ENCODE data around the gene LRRC47.

Gene LRRC47

GRCh38 chr1:3735027-3735681, 61.1 kb downstream of the LRRC47 start:
- no peaks in the 10 kb centered on the region for H3K36me3 ChIP-seq (replicated peaks; ENCODE audit: insufficient read depth, low read length)
- no peak overlapping the region for H3K4me2 ChIP-seq (ENCODE audit: low read depth, low read length)
- H3K4me1 ChIP-seq (ENCODE audit: low read length) = no peaks in the 10 kb centered on the region

GRCh38 chr1:3734602-3735001, 61.7 kb downstream of the LRRC47 start:
- H3K9me2 ChIP-seq (replicated peaks; ENCODE audit: insufficient read depth, low read length) = no peaks in the 10 kb centered on the region
- H3K79me2 ChIP-seq (ENCODE audit: low read length) = no peaks in the 10 kb centered on the region
- H3K27ac ChIP-seq (ENCODE audit: low read length) = no peak overlapping the region
- no peaks in the 10 kb centered on the region for H3K4me1 ChIP-seq (ENCODE audit: low read length)
- no peaks in the 10 kb centered on the region for H3K36me3 ChIP-seq (replicated peaks; ENCODE audit: insufficient read depth, low read length)
- no peaks in the 10 kb centered on the region for H4K20me1 ChIP-seq (ENCODE audit: insufficient read depth, low read length)
- DNase-seq = no peak
- no peak overlapping the region for H3K4me2 ChIP-seq (ENCODE audit: low read depth, low read length)
- no peaks in the 10 kb centered on the region for H3F3A ChIP-seq (ENCODE audit: insufficient read depth, low read length)
- TF ChIP-seq EZH2 (optimal IDR thresholded peaks at IDR 0.05; ENCODE audit: low read depth, low read length) (no peak), CTCF (IDR thresholded peaks at IDR 0.05; ENCODE audit: low read length) (no peak), EZH2phosphoT487 (IDR thresholded peaks at IDR 0.05; ENCODE audit: low read length) (no peak)
- no peak overlapping the region for H3K9ac ChIP-seq (ENCODE audit: low read length)
- no peaks in the 10 kb centered on the region for H3K27me3 ChIP-seq (replicated peaks; ENCODE audit: insufficient read depth, low read length)
- H2AFZ ChIP-seq (ENCODE audit: low read length) = no peak overlapping the region
- no peaks in the 10 kb centered on the region for H3K9me3 ChIP-seq (replicated peaks; ENCODE audit: insufficient read depth, low read length)
- H3K4me3 ChIP-seq (ENCODE audit: low read length) = no peak overlapping the region

More at GRCh38 chr1:3735027-3735681, 61.1 kb downstream of the LRRC47 start:
- no peak for DNase-seq
- H3K27me3 ChIP-seq (replicated peaks; ENCODE audit: insufficient read depth, low read length) = no peaks in the 10 kb centered on the region
- no peaks in the 10 kb centered on the region for H3K9me2 ChIP-seq (replicated peaks; ENCODE audit: insufficient read depth, low read length)
- no peaks in the 10 kb centered on the region for H3K79me2 ChIP-seq (ENCODE audit: low read length)
- no peaks in the 10 kb centered on the region for H4K20me1 ChIP-seq (ENCODE audit: insufficient read depth, low read length)
- no peaks in the 10 kb centered on the region for H3F3A ChIP-seq (ENCODE audit: insufficient read depth, low read length)
- H3K9me3 ChIP-seq (replicated peaks; ENCODE audit: insufficient read depth, low read length) = no peaks in the 10 kb centered on the region
- TF ChIP-seq EZH2phosphoT487 (IDR thresholded peaks at IDR 0.05; ENCODE audit: low read length) (no peak), EZH2 (optimal IDR thresholded peaks at IDR 0.05; ENCODE audit: low read depth, low read length) (no peak), CTCF (IDR thresholded peaks at IDR 0.05; ENCODE audit: low read length) (no peak)
- H3K9ac ChIP-seq (ENCODE audit: low read length) = no peak overlapping the region
- no peak overlapping the region for H3K4me3 ChIP-seq (ENCODE audit: low read length)
- no peak overlapping the region for H2AFZ ChIP-seq (ENCODE audit: low read length)
- no peak overlapping the region for H3K27ac ChIP-seq (ENCODE audit: low read length)

- Histone ChIP-seq H3K4me3 (ENCODE audit: low read length) (no peak overlapping the region), H3K36me3 (replicated peaks; ENCODE audit: insufficient read depth, low read length) (no peaks in the 10 kb centered on the region), H3F3A (ENCODE audit: insufficient read depth, low read length) (no peaks in the 10 kb centered on the region), H4K20me1 (ENCODE audit: insufficient read depth, low read length) (no peaks in the 10 kb centered on the region), H3K9me3 (replicated peaks; ENCODE audit: insufficient read depth, low read length) (no peaks in the 10 kb centered on the region), H3K9me2 (replicated peaks; ENCODE audit: insufficient read depth, low read length) (no peaks in the 10 kb centered on the region), H2AFZ (ENCODE audit: low read length) (no peak overlapping the region), H3K79me2 (ENCODE audit: low read length) (no peaks in the 10 kb centered on the region), H3K27ac (ENCODE audit: low read length) (no peak overlapping the region), H3K9ac (ENCODE audit: low read length) (no peak overlapping the region), H3K4me1 (ENCODE audit: low read length) (no peaks in the 10 kb centered on the region), H3K4me2 (ENCODE audit: low read depth, low read length) (no peak overlapping the region), H3K27me3 (replicated peaks; ENCODE audit: insufficient read depth, low read length) (no peaks in the 10 kb centered on the region)
- no peak for DNase-seq
- TF ChIP-seq EZH2 (optimal IDR thresholded peaks at IDR 0.05; ENCODE audit: low read depth, low read length) = no peak
- TF ChIP-seq EZH2phosphoT487 (IDR thresholded peaks at IDR 0.05; ENCODE audit: low read length) = no peak
- TF ChIP-seq CTCF (IDR thresholded peaks at IDR 0.05; ENCODE audit: low read length) = no peak
Observed at GRCh38 chr1:3733883-3734589, 62.3 kb downstream of the LRRC47 start.
